ENCODE results near the gene CNOT10. TPM values are rescaled to one million over a fixed set of nuclear protein-coding genes. Genes with fewer than 3 reads are reported as not detected.

CNOT10 gene
- total RNA-seq, 4 donors from 2014 or later, result 15.1 to 50.0 (median 31.8) TPM

- no peak for TF ChIP-seq POLR2A (IDR thresholded peaks at IDR 0.05)
- no peak for TF ChIP-seq CTCF (IDR thresholded peaks at IDR 0.05)
- intact Hi-C loops (cut with DNase I; ENCODE audit: low total_unique reads), result no loop called here
- Histone ChIP-seq H3K27me3 (peaks cover 0 to 42% of the 10 kb centered on the region in 2 donors), H3K4me3 (no peak overlapping the region), H3K9me3 (no peaks in the 10 kb centered on the region), H3K36me3 (no peaks in the 10 kb centered on the region), H3K27ac (no peak overlapping the region), H3K4me1 (peaks cover 0 to 13% of the 10 kb centered on the region in 2 donors)
- DNase-seq, result no peak
Observed at GRCh38 chr3:32820430-32820829, 135.4 kb downstream of the CNOT10 start.

DNA sequence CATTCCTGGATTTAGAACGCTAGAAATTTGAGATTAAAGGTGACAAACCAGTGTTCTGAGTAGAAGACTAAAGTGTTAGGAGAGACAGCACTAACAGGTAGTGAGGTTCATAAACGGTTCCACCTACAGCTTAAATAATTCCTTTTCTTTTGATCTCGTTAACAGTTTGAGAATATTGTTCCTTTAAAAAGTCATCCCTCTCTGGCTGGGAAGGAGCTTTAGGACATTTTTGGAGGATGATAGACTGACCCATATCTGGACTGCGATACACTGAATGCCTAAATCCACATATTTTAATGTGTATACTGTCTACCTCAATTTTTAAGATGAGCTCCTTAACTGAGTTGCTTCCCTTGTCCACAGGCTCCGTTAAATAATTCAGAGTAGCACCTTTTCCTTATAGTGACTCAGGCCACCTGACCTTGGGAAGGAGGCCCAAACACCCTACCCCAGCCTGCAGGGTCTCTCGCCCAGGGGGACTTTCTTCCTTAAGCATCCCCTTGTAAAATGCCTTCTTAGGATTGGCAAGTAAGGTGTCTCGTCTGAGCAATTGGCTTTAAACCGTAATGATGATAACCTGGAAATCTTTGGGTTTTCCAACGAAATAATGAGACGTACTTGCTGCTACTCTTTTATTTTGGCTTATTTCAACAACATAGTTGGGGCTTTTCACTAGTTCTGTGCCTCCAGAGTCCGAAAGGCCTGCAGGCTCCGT is 136.1 kb downstream of the CNOT10 start:
- no peak for TF ChIP-seq CTCF (IDR thresholded peaks at IDR 0.05)
- no peak for TF ChIP-seq POLR2A (IDR thresholded peaks at IDR 0.05)
- intact Hi-C loops (cut with DNase I; ENCODE audit: low total_unique reads), result no loop called here
- Histone ChIP-seq H3K9me3 (no peaks in the 10 kb centered on the region), H3K36me3 (no peaks in the 10 kb centered on the region), H3K27ac (no peak overlapping the region), H3K4me1 (peaks cover 0 to 13% of the 10 kb centered on the region in 2 donors), H3K4me3 (no peak overlapping the region), H3K27me3 (peaks cover 0 to 42% of the 10 kb centered on the region in 2 donors)
- DNase-seq, result no peak

GRCh38 chr3:32821686-32822296 is 136.8 kb downstream of the CNOT10 start:
- Histone ChIP-seq H3K4me1 (peaks cover 0 to 6% of the 10 kb centered on the region in 2 donors), H3K27me3 (peaks cover 0 to 42% of the 10 kb centered on the region in 2 donors), H3K27ac (no peak overlapping the region), H3K9me3 (no peaks in the 10 kb centered on the region), H3K36me3 (no peaks in the 10 kb centered on the region), H3K4me3 (no peak overlapping the region)
- intact Hi-C loops (cut with DNase I; ENCODE audit: low total_unique reads), result no loop called here
- DNase-seq, result no peak
- TF ChIP-seq POLR2A (IDR thresholded peaks at IDR 0.05) (no peak), CTCF (IDR thresholded peaks at IDR 0.05) (no peak)

GRCh38 chr3:32822609-32823498 is 137.9 kb downstream of the CNOT10 start:
- DNase-seq, result no peak
- Histone ChIP-seq H3K27ac (no peak overlapping the region), H3K4me3 (no peak overlapping the region), H3K27me3 (peaks cover 0 to 38% of the 10 kb centered on the region in 2 donors), H3K4me1 (no peaks in the 10 kb centered on the region), H3K9me3 (no peaks in the 10 kb centered on the region), H3K36me3 (no peaks in the 10 kb centered on the region)
- intact Hi-C loops (cut with DNase I; ENCODE audit: low total_unique reads), result no loop called here
- no peak for TF ChIP-seq CTCF (IDR thresholded peaks at IDR 0.05)
- no peak for TF ChIP-seq POLR2A (IDR thresholded peaks at IDR 0.05)

Other genes starting within 250 kb of the CNOT10 start
- gene CMTM6, start 182.3 kb upstream of the CNOT10 start, total RNA-seq, result 100 to 1,000 TPM in 1 of 4 donors, 10 to 100 TPM in 3; 12.8 to 118 (median 52.4) TPM
- 10 to 100 TPM in 3 of 4 donors, 1 to 10 TPM in 1; 9.5 to 65.9 (median 41.0) TPM for gene DYNC1LI1, start 114.3 kb upstream of the CNOT10 start, total RNA-seq
- under 1 TPM in 1 of 4 donors, not detected in 3; 0.48 TPM for gene TRIM71, start 132.8 kb downstream of the CNOT10 start, total RNA-seq